M059J (cell line): ENCODE data around the gene TIMM21. TPM values are rescaled to one million over a fixed set of nuclear protein-coding genes. Genes with fewer than 3 reads are reported as not detected.
A peak's percentile ranks its signal among the peaks of the same experiment; 100 is the strongest.

Experiments used
- DNase-seq: peaks from one replicate; pipeline ENCODE4 v3.0.0-alpha.2; 2012; ENCODE audit warnings: low read depth
- total RNA-seq: library from RNA; depleted of rRNA; stranded (reverse); fragments of >200 nt; shearing (Covaris generic); gene quantifications from 2 replicates; pipeline ENCODE4 v1.2.3, GENCODE V29; 2014

Gene TIMM21
- total RNA-seq, 1 experiment from 2014 or later = 45.3 TPM

DNA sequence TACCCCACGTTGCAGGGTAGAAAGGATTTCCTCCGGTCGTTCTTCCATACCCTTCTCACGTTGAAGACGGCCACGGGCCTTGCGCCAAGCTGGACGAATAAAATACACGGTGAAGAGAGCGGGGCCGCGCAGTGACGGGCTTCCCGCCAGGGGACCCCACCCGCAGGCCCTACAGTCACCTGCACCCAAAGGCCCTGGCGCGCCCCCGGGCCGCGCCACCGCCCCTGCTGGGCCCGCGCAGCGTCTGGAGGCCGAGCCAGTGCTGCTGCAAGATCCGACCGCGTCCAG is 888 bp upstream of the TIMM21 start:
- DNase-seq = no peak

- no peak for DNase-seq
Observed at GRCh38 chr18:74148543-74149070, 284 bp downstream of the TIMM21 start.

DNA sequence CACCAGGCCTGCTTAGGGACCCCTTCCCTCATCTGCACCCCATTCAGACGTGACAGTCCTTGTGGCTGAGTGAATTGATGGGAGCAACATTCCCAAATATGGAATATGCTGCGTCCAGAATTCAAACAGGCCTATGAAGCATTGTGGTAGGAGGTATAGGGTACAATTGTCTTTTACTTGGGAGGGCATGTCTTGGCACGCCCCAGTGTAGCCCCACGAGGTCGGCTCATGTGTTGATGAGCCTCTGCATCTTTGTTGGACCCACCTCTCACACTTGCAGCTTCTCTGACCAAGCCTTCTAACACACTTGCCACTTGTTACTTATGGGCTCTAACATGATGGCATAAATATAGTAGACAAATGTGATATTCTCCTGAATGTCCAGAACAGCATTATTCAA is 1.6 kb downstream of the TIMM21 start:
- no peak for DNase-seq

- no peak for DNase-seq
Observed at GRCh38 chr18:74152270-74152669, 3.9 kb downstream of the TIMM21 start.

DNA sequence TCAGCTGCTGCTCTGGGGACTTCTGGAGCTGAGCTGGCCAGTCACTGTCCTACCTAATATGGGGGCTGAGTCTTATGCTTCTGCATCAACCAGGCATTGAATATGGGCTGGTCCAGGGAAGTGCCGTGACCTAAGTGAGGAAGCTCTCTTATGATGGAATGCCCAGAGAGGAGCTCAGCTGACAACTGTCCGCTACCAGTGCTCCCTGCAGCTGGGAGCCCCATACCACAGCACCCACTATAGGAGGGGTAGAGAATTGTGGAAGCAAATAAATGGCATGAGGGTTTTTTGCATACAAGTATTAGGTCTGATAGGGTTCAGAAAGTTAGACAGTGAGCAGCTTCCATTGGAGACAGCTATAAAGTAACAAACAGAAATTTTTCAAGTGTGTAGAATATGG is 4.5 kb downstream of the TIMM21 start:
- DNase-seq = no peak

DNA sequence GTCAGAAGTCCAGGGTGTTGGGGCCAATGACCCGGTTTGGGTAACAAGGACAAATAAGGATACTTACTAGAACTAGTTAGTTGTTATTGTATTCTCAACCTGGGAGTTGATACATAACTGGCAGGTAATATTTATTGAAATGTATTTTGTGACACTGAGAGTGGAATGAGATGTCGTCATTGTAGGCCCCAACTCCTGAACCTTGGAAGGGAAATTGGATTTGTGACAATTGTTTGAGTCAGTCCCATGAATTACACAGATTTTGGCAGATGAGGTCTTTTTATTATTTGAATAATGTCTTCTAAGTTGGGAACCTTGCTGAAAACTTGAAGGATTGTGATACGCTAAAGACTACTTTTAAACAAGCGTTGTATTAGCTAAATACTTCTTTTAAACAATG is 5.1 kb downstream of the TIMM21 start:
- DNase-seq = no peak

GRCh38 chr18:74153793-74154192 is 5.5 kb downstream of the TIMM21 start:
- no peak for DNase-seq

GRCh38 chr18:74154716-74155115 is 6.4 kb downstream of the TIMM21 start:
- DNase-seq = no peak

DNA sequence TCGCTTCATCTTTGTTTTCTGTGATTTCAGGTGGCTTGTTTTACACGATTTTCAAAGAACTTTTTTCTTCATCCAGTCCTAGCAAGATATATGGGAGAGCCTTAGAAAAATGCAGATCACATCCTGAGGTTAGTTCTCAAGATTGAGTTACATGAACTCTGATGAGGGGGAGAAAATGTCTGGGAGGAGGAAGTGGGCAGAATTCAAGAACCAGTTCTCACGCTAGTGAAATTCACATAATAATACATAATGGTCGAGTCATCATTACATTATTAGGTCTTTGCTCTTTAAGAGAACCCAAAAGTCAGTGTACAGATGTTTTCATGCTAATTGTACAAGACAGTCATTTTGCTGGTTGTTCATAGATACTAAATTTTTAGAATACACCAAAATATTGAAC is 7.0 kb downstream of the TIMM21 start:
- no peak for DNase-seq

GRCh38 chr18:74163019-74163660 is 14.8 kb downstream of the TIMM21 start:
- no peak for DNase-seq

DNA sequence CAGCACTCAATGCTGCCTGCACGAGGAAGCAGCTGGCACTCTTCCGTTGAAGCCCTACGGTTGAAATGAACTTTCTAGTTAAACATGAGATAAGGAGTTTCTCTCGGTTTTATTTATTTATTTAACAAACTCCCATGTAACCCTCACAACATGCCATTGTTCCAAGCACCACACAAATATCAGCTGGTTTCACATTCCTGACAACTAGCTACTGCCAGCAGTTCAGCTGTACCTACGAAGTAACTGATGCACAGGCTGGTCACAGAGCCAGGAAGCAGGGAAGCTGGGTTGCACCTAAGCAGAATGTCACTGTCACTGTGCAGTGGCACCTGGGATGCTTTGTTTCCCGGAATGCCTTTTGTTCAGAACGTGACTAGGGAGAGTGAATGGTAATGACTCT is 18.1 kb downstream of the TIMM21 start:
- DNase-seq = no peak

DNA sequence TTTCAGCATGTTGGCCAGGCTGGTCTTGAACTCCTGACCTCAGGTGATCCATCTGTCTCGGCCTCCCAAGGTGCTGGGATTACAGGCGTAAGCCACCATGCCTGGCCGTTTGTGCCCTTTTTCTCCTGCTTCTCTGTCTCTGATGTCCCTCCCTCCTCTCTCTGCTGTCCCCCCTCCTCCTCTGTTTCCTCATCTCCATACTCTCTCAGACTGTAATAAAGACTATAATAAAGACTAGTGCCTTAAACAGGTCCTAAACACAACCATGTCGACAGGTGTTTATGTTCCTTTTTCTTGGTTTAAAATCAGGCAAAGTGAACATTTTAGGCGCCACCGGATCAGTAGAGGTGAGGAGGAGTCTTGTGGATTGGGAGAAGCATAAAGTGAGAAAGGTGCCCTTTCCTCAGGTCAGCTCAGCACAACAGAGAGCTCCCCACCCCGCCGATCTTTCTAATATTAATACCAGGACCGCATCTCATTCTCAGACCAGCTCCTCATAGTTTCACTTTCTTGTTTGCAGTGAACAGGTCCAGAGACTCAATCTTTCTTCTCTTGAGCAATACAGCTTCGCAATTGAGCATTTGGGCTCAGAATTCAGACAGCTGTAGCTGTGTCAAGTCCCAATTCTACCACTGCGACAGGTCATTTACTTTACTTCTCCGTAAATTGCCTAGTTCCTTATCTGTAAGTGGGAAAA is 23.7 kb downstream of the TIMM21 start:
- DNase-seq = no peak

GRCh38 chr18:74172697-74173433 is 24.5 kb downstream of the TIMM21 start:
- no peak for DNase-seq

DNA sequence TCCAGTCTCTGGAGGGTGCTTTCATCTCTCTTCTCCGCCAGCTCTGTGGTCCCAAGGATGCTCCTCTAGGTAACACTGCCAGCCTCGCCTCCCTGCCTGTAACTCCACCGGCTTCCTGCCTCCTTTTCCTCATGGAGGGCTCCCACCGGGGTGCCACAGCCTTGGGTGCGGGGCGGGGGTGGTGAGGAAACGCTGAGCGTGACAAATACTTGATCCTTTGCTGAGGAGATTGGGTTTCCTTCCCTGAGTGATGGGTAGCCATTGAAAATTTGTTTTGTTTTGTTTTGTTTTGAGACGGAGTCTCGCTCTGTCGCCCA is 25.1 kb downstream of the TIMM21 start:
- DNase-seq = no peak

GRCh38 chr18:74175658-74176057 is 27.3 kb downstream of the TIMM21 start:
- DNase-seq = no peak

- DNase-seq = no peak
Observed at GRCh38 chr18:74178884-74179283, 30.6 kb downstream of the TIMM21 start.

GRCh38 chr18:74179623-74180199 is 31.4 kb downstream of the TIMM21 start:
- DNase-seq = no peak

GRCh38 chr18:74182335-74182734 is 34.0 kb downstream of the TIMM21 start:
- DNase-seq = no peak

DNA sequence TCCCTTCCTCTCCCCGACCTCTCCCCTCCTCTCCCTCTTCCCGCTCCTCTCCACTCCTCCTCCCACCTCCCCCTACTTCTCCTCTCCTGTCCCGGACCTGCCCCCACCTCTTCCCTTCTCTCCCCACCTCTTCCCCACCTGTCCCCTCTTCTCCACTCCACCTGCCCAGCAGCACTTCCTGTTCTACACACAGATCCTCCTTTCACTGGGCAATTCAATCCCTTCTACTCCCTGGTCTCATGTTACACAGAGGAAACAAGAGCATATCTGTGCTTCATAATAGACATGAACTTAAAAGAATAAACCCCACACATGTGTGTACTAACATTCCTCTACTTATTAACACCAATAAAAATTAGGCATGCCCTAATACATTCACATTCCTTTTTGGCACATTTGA is 34.8 kb downstream of the TIMM21 start:
- no peak for DNase-seq

DNA sequence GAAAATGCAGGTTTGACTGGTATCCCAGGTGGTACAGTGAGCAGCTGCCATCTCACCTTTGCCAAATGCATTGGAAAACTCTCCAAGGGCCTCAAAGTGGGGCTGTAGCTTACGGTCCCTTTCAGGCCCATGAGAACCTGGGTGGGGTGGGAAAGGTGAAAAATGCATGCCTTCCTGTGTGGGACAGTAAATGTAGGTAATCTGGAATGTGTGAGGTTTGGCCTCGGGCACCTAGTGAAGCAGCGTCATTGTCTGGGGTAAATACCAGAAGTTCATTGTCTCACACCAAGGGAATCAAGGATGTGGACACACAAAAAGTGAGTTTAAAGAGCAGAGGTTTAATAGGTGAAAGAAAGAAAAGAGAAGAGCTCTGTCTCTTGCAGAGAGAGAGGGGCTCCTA is 36.6 kb downstream of the TIMM21 start:
- DNase-seq = peak; percentile 43

- no peak for DNase-seq
Observed at GRCh38 chr18:74185860-74186259, 37.5 kb downstream of the TIMM21 start.

GRCh38 chr18:74186661-74187060 is 38.3 kb downstream of the TIMM21 start:
- no peak for DNase-seq

- peak; percentile 34 for DNase-seq
Observed at GRCh38 chr18:74190086-74190485, 41.8 kb downstream of the TIMM21 start.
